KMS-11 (cell line): Measurements from ENCODE around the gene LRRC1.

ENCODE experiments used
- H2AFZ ChIP-seq: fragments of 200-600 bp; sonication (generic); 2 replicates; pipeline ENCODE4 v1.6.1; 2016; ENCODE audit warnings: antibody characterized with exemption, mixed run types, low read depth
- H3K27ac ChIP-seq: fragments of 200-600 bp; sonication (generic); 2 replicates; pipeline ENCODE4 v1.6.1; 2016; ENCODE audit warnings: mild to moderate bottlenecking, mixed run types
- H3K27me3 ChIP-seq: fragments of 200-600 bp; sonication (generic); 2 replicates; pipeline ENCODE4 v1.6.1; 2017; ENCODE audit warnings: mild to moderate bottlenecking, low read depth, mixed run types, moderate library complexity; ENCODE audit not compliant: insufficient read depth
- H3K36me3 ChIP-seq: fragments of 200-600 bp; sonication (generic); 2 replicates; pipeline ENCODE4 v1.6.1; 2017; ENCODE audit warnings: mild to moderate bottlenecking, mixed run types; ENCODE audit not compliant: insufficient read depth
- H3K4me1 ChIP-seq: fragments of 200-600 bp; sonication (generic); 2 replicates; pipeline ENCODE4 v1.6.1; 2016; ENCODE audit warnings: mild to moderate bottlenecking, low read depth, mixed run types; ENCODE audit not compliant: poor library complexity, severe bottlenecking
- H3K4me2 ChIP-seq: fragments of 200-600 bp; sonication (generic); 2 replicates; pipeline ENCODE4 v1.7.0; 2016; ENCODE audit warnings: mild to moderate bottlenecking, mixed run types
- H3K4me3 ChIP-seq: fragments of 200-600 bp; sonication (generic); IDR thresholded peaks from 2 replicates; pipeline ENCODE4 v1.6.1; 2017; ENCODE audit warnings: low read depth, low read length, mixed read lengths; ENCODE audit not compliant: insufficient read depth
- H3K79me2 ChIP-seq: fragments of 200-600 bp; sonication (generic); 2 replicates; pipeline ENCODE4 v1.6.1; 2016; ENCODE audit warnings: low read depth, mixed run types; ENCODE audit not compliant: insufficient read depth
- H3K9ac ChIP-seq: fragments of 200-600 bp; sonication (generic); 2 replicates; pipeline ENCODE4 v1.6.1; 2016; ENCODE audit warnings: mild to moderate bottlenecking, mixed run types
- H4K20me1 ChIP-seq: fragments of 200-600 bp; sonication (generic); 2 replicates; pipeline ENCODE4 v1.6.1; 2016; ENCODE audit warnings: mild to moderate bottlenecking, mixed run types; ENCODE audit not compliant: insufficient read depth
- TF ChIP-seq, protein P1 (sequence below): fragments of 200-600 bp; sonication (generic); conservative IDR thresholded peaks from 2 replicates; pipeline ENCODE4 v1.6.1; 2017; ENCODE audit warnings: low read depth, mild to moderate bottlenecking, antibody characterized with exemption, low read length, moderate library complexity, mixed read lengths

The LRRC1 gene

GRCh38 chr6:53920881-53921280 is 126.1 kb downstream of the LRRC1 start:
- peaks cover 71% of the 10 kb centered on the region for H3K4me1 ChIP-seq
- no peaks in the 10 kb centered on the region for H4K20me1 ChIP-seq
- no peak overlapping the region for H3K4me3 ChIP-seq
- H2AFZ ChIP-seq: no peak overlapping the region
- H3K9ac ChIP-seq: no peak overlapping the region
- no peaks in the 10 kb centered on the region; the same call in 1 of the 2 replicates for H3K79me2 ChIP-seq
- H3K36me3 ChIP-seq: 0 out of 2 replicates have a peak, but pooled peaks cover 3% of the 10 kb centered on the region
- TF ChIP-seq, protein P1, sequence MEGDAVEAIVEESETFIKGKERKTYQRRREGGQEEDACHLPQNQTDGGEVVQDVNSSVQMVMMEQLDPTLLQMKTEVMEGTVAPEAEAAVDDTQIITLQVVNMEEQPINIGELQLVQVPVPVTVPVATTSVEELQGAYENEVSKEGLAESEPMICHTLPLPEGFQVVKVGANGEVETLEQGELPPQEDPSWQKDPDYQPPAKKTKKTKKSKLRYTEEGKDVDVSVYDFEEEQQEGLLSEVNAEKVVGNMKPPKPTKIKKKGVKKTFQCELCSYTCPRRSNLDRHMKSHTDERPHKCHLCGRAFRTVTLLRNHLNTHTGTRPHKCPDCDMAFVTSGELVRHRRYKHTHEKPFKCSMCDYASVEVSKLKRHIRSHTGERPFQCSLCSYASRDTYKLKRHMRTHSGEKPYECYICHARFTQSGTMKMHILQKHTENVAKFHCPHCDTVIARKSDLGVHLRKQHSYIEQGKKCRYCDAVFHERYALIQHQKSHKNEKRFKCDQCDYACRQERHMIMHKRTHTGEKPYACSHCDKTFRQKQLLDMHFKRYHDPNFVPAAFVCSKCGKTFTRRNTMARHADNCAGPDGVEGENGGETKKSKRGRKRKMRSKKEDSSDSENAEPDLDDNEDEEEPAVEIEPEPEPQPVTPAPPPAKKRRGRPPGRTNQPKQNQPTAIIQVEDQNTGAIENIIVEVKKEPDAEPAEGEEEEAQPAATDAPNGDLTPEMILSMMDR: no peak
- no peak overlapping the region; the same call in 1 of the 2 replicates for H3K27ac ChIP-seq
- peak overlapping the region; percentile 81 for H3K4me2 ChIP-seq
- H3K27me3 ChIP-seq: no peaks in the 10 kb centered on the region

DNA sequence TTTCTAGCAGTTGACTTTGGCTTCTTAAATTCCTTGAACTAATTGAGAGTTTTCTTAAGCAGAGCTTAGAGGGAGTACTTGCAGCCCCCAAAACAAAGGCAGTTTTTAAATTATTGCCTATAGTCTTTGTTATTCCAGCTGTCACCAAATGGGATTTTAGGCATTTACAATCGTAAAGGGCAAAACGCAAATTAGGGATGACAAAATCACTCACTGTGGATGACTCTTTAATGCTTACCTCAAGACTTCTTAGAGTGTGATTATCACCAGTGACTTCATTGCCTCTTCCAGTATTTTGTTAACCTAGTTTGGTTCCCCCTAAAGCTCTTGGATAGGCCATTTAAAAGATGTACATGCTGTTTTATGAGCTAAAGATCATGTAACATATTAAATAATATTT is 126.8 kb downstream of the LRRC1 start:
- Histone ChIP-seq H3K4me3 (no peak overlapping the region), H3K79me2 (no peaks in the 10 kb centered on the region; the same call in 1 of the 2 replicates), H4K20me1 (no peaks in the 10 kb centered on the region), H3K27me3 (no peaks in the 10 kb centered on the region), H3K4me1 (peaks cover 68% of the 10 kb centered on the region), H2AFZ (no peak overlapping the region), H3K4me2 (peak overlapping the region; percentile 81; the same call in 1 of the 2 replicates), H3K36me3 (0 out of 2 replicates have a peak, but pooled peaks cover 3% of the 10 kb centered on the region), H3K9ac (no peak overlapping the region), H3K27ac (no peak overlapping the region)
- TF ChIP-seq, protein P1: no peak

GRCh38 chr6:53922539-53922981 is 127.8 kb downstream of the LRRC1 start:
- peaks cover 68% of the 10 kb centered on the region for H3K4me1 ChIP-seq
- H3K79me2 ChIP-seq: no peaks in the 10 kb centered on the region; the same call in 1 of the 2 replicates
- no peak overlapping the region for H2AFZ ChIP-seq
- no peak overlapping the region for H3K4me2 ChIP-seq
- no peaks in the 10 kb centered on the region for H4K20me1 ChIP-seq
- 0 out of 2 replicates have a peak, but pooled peaks cover 3% of the 10 kb centered on the region for H3K36me3 ChIP-seq
- H3K4me3 ChIP-seq: no peak overlapping the region
- no peak overlapping the region for H3K27ac ChIP-seq
- TF ChIP-seq, protein P1: no peak
- H3K27me3 ChIP-seq: no peaks in the 10 kb centered on the region
- H3K9ac ChIP-seq: no peak overlapping the region

- H3K36me3 ChIP-seq: 0 out of 2 replicates have a peak, but pooled peaks cover 3% of the 10 kb centered on the region
- no peak overlapping the region for H2AFZ ChIP-seq
- H3K27me3 ChIP-seq: no peaks in the 10 kb centered on the region
- peaks cover 54% of the 10 kb centered on the region for H3K4me1 ChIP-seq
- TF ChIP-seq, protein P1: no peak
- H3K4me3 ChIP-seq: no peak overlapping the region
- H4K20me1 ChIP-seq: no peaks in the 10 kb centered on the region
- H3K79me2 ChIP-seq: no peaks in the 10 kb centered on the region; the same call in 1 of the 2 replicates
- no peak overlapping the region for H3K27ac ChIP-seq
- no peak overlapping the region for H3K4me2 ChIP-seq
- no peak overlapping the region for H3K9ac ChIP-seq
These were observed 129.5 kb downstream of the LRRC1 start for GRCh38 chr6:53924277-53924676.
